ENCODE results near the gene ITGAV. TPM values are rescaled to one million over a fixed set of nuclear protein-coding genes. Genes with fewer than 3 reads are reported as not detected.
"Not testable (repeated sequence)": the region's sequence is repeated elsewhere in the genome, so short reads cannot be mapped to it uniquely, and the experiment has no call there.

The ITGAV gene
- total RNA-seq, 1 experiment from 2014 or later, result 220 TPM

GRCh38 chr2:186561467-186562208 is 28.2 kb upstream of the ITGAV start:
- Histone ChIP-seq H3K4me3 (no peak overlapping the region), H3K36me3 (no peaks in the 10 kb centered on the region), H3K4me1 (no peaks in the 10 kb centered on the region), H3K9me3 (replicated peaks) (peaks cover 6% of the 10 kb centered on the region; the same call in 1 of the 2 replicates), H3K27ac (no peak overlapping the region), H3K27me3 (no peaks in the 10 kb centered on the region)
- no peak for DNase-seq

- Histone ChIP-seq H3K4me3 (no peak overlapping the region), H3K4me1 (no peaks in the 10 kb centered on the region), H3K27ac (no peak overlapping the region), H3K27me3 (no peaks in the 10 kb centered on the region), H3K9me3 (replicated peaks) (peaks cover 6% of the 10 kb centered on the region; the same call in 1 of the 2 replicates), H3K36me3 (no peaks in the 10 kb centered on the region)
- no peak for DNase-seq
Measured at GRCh38 chr2:186562209-186562578, 27.7 kb upstream of the ITGAV start.

- not testable (repeated sequence) for H3K4me1 ChIP-seq; H3K27me3 ChIP-seq; H3K9me3 ChIP-seq (replicated peaks); H3K36me3 ChIP-seq; H3K27ac ChIP-seq; H3K4me3 ChIP-seq; DNase-seq
Measured at GRCh38 chr2:186568600-186568999, 21.3 kb upstream of the ITGAV start.

- H3K27me3 ChIP-seq, H3K4me1 ChIP-seq, DNase-seq: not testable (repeated sequence)
Measured at GRCh38 chr2:186569127-186569526, 20.7 kb upstream of the ITGAV start.

GRCh38 chr2:186569897-186570296 is 20.0 kb upstream of the ITGAV start:
- Histone ChIP-seq H3K9me3 (replicated peaks) (peaks cover 8% of the 10 kb centered on the region; the same call in 1 of the 2 replicates), H3K27ac (no peak overlapping the region), H3K4me3 (no peak overlapping the region), H3K4me1 (peaks cover 11% of the 10 kb centered on the region), H3K27me3 (no peaks in the 10 kb centered on the region), H3K36me3 (no peaks in the 10 kb centered on the region)
- DNase-seq, result no peak

More at GRCh38 chr2:186569127-186569526, 20.7 kb upstream of the ITGAV start:
- not testable (repeated sequence) for H3K36me3 ChIP-seq; H3K27ac ChIP-seq; H3K9me3 ChIP-seq (replicated peaks); H3K4me3 ChIP-seq

GRCh38 chr2:186570604-186571003 is 19.3 kb upstream of the ITGAV start:
- DNase-seq, result peak; percentile 39 to 58
- Histone ChIP-seq H3K4me1 (peaks cover 16% of the 10 kb centered on the region), H3K4me3 (no peak overlapping the region), H3K27ac (no peak overlapping the region), H3K36me3 (no peaks in the 10 kb centered on the region), H3K27me3 (no peaks in the 10 kb centered on the region), H3K9me3 (replicated peaks) (peaks cover 8% of the 10 kb centered on the region; the same call in 1 of the 2 replicates)

GRCh38 chr2:186572705-186573104 is 17.2 kb upstream of the ITGAV start:
- Histone ChIP-seq H3K27ac (no peak overlapping the region), H3K4me1 (peaks cover 19% of the 10 kb centered on the region), H3K4me3 (no peak overlapping the region), H3K9me3 (replicated peaks) (peaks cover 8% of the 10 kb centered on the region; the same call in 1 of the 2 replicates), H3K36me3 (no peaks in the 10 kb centered on the region), H3K27me3 (no peaks in the 10 kb centered on the region)
- no peak for DNase-seq

- H3K27ac ChIP-seq, result no peak overlapping the region
- H3K4me3 ChIP-seq, result no peak overlapping the region
- H3K36me3 ChIP-seq, result no peaks in the 10 kb centered on the region
- H3K4me1 ChIP-seq, result peaks cover 19% of the 10 kb centered on the region
- DNase-seq, result no peak
- H3K27me3 ChIP-seq, result no peaks in the 10 kb centered on the region
- peaks cover 6% of the 10 kb centered on the region; the same call in 1 of the 2 replicates for H3K9me3 ChIP-seq (replicated peaks)
Measured at GRCh38 chr2:186573531-186573930, 16.3 kb upstream of the ITGAV start.

- peaks cover 13% of the 10 kb centered on the region for H3K4me1 ChIP-seq
- peak; percentile 90 to 93 for DNase-seq
- no peaks in the 10 kb centered on the region for H3K9me3 ChIP-seq (replicated peaks)
- H3K36me3 ChIP-seq, result no peaks in the 10 kb centered on the region
- H3K27ac ChIP-seq, result peak overlapping the region; percentile 15
- no peaks in the 10 kb centered on the region for H3K27me3 ChIP-seq
- no peak overlapping the region for H3K4me3 ChIP-seq
Measured at GRCh38 chr2:186575302-186575701, 14.6 kb upstream of the ITGAV start.

GRCh38 chr2:186575856-186576255 is 14.0 kb upstream of the ITGAV start:
- Histone ChIP-seq H3K36me3 (no peaks in the 10 kb centered on the region), H3K27me3 (no peaks in the 10 kb centered on the region), H3K27ac (peak overlapping the region; percentile 15), H3K4me3 (no peak overlapping the region), H3K9me3 (replicated peaks) (no peaks in the 10 kb centered on the region), H3K4me1 (peaks cover 10% of the 10 kb centered on the region)
- DNase-seq, result no peak

- H3K4me1 ChIP-seq, result peaks cover 10% of the 10 kb centered on the region
- DNase-seq, result no peak
- no peaks in the 10 kb centered on the region for H3K36me3 ChIP-seq
- H3K9me3 ChIP-seq (replicated peaks), result no peaks in the 10 kb centered on the region
- H3K4me3 ChIP-seq, result no peak overlapping the region
- H3K27ac ChIP-seq, result no peak overlapping the region
- no peaks in the 10 kb centered on the region for H3K27me3 ChIP-seq
Measured at GRCh38 chr2:186576614-186577013, 13.2 kb upstream of the ITGAV start.

GRCh38 chr2:186582698-186583097 is 7.2 kb upstream of the ITGAV start:
- Histone ChIP-seq H3K27me3 (no peaks in the 10 kb centered on the region), H3K4me1 (no peaks in the 10 kb centered on the region), H3K36me3 (no peaks in the 10 kb centered on the region), H3K4me3 (no peak overlapping the region), H3K9me3 (replicated peaks) (no peaks in the 10 kb centered on the region), H3K27ac (no peak overlapping the region)
- no peak for DNase-seq

GRCh38 chr2:186584053-186584452 is 5.8 kb upstream of the ITGAV start:
- DNase-seq, result no peak
- Histone ChIP-seq H3K9me3 (replicated peaks) (no peaks in the 10 kb centered on the region), H3K27ac (no peak overlapping the region), H3K4me3 (no peak overlapping the region), H3K27me3 (no peaks in the 10 kb centered on the region), H3K4me1 (peaks cover 4% of the 10 kb centered on the region; the same call in 1 of the 2 replicates), H3K36me3 (no peaks in the 10 kb centered on the region)

- no peaks in the 10 kb centered on the region for H3K27me3 ChIP-seq
- H3K36me3 ChIP-seq, result no peaks in the 10 kb centered on the region
- H3K4me1 ChIP-seq, result peaks cover 9% of the 10 kb centered on the region; the same call in 1 of the 2 replicates
- no peaks in the 10 kb centered on the region for H3K9me3 ChIP-seq (replicated peaks)
- no peak overlapping the region for H3K4me3 ChIP-seq
- H3K27ac ChIP-seq, result no peak overlapping the region
- DNase-seq, result no peak
Measured at GRCh38 chr2:186588421-186588820, 1.4 kb upstream of the ITGAV start.

- Histone ChIP-seq H3K27ac (peak overlapping the region; percentile 78), H3K9me3 (replicated peaks) (no peaks in the 10 kb centered on the region), H3K4me3 (peak overlapping the region; percentile 74), H3K4me1 (peaks cover 9% of the 10 kb centered on the region; the same call in 1 of the 2 replicates), H3K36me3 (no peaks in the 10 kb centered on the region), H3K27me3 (no peaks in the 10 kb centered on the region)
- DNase-seq, result peak; percentile 38 to 68
Measured at GRCh38 chr2:186588940-186589611, 780 bp upstream of the ITGAV start.

Data from SJCRH30 (cell line).